Measurements from ENCODE around the gene GTPBP3.

The GTPBP3 gene

DNA sequence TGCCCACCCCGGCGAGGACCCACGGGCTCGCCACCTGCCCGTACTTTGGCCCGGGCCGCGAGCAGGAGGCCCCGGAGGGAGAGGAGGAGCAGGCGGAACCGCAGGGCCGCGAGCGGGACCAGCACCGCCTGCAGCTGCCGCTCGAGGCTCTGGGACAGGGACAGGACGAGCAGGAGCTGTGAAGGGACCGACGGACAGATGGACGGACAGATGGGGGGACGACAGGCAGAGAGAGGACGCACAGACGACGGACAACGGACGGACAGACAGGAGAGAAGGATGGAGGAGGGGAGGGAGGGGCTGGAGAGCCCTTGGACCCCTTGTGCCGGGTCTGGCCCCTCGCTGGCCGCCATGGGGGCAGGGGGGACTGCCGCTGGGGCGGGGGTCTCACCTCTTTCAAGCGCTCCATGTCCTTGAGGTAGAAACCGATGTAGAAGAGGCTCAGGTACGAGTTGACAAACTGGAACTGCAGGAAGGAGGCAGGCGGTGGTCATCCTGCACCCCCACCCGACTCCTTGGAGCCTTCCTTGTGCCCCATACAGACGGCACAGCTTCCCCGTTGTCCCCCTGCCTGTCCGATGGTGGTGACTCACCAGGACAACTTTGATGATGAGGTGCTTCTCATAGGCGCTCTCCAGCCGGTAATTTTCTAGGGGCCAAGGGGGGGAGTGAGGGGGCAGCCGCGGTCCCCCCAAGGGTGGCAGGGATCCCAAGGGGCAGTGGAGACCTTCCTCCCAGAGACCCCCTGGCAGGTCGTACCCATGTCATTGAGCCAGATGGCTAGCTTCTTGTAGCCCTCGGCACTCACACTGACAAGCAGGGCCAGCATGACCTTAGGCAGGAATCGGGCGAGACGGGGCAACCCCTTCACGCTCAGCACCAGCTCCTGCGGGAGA, 7.7 kb upstream of the GTPBP3 start:
- no peak overlapping the region for H3K4me3 ChIP-seq (replicated peaks in 1 of 2; ENCODE audit: low read depth in 2 of 2, low read length in 2 of 2)

DNA sequence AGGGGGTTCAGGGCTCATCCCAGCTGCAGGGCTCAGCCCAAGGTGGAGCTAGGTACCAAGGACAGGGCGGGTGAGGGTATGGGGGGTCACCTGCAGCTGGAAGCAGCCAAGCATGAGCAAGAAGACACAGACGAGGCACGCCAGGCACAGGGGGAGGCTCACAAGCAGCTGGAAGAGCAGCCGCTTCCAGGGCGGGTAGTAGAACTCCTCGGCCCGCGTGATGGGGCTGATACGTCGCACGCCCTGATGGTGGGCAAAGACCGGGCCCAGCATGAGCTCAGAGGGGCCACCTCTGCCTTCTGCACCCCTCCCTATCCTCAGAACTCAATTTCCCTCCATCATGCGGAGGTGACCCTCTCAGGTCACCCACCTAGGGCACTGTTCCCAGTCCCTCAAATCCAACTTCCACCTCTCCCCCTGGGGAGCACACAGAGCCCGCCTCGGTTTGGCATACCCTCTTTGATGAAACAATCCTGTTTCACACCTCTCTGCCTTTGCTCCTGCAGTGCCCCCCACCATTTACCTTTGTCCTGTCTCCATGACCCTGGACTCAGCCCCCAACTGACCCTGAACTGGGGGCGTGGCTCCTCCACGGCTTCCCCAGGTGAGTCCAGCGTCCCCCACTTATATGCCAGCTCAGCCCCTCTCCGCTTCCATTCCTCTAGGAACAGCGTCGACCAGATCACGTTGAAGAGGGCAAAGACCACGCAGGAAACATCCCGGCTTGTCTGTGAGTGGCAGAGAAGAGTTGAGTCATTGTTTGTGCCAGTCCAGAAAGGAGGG, 6.9 kb upstream of the GTPBP3 start:
- TF ChIP-seq, protein P1, sequence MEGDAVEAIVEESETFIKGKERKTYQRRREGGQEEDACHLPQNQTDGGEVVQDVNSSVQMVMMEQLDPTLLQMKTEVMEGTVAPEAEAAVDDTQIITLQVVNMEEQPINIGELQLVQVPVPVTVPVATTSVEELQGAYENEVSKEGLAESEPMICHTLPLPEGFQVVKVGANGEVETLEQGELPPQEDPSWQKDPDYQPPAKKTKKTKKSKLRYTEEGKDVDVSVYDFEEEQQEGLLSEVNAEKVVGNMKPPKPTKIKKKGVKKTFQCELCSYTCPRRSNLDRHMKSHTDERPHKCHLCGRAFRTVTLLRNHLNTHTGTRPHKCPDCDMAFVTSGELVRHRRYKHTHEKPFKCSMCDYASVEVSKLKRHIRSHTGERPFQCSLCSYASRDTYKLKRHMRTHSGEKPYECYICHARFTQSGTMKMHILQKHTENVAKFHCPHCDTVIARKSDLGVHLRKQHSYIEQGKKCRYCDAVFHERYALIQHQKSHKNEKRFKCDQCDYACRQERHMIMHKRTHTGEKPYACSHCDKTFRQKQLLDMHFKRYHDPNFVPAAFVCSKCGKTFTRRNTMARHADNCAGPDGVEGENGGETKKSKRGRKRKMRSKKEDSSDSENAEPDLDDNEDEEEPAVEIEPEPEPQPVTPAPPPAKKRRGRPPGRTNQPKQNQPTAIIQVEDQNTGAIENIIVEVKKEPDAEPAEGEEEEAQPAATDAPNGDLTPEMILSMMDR (IDR thresholded peaks at IDR 0.05; ENCODE audit: low read depth, low read length): no peak
- DNase-seq (ENCODE audit: low read depth in 2 of 2): no peak
- no peak overlapping the region for H3K4me3 ChIP-seq (replicated peaks in 1 of 2; ENCODE audit: low read depth in 2 of 2, low read length in 2 of 2)

More for the DNA sequence above, 7.7 kb upstream of the GTPBP3 start:
- TF ChIP-seq, protein P1 (IDR thresholded peaks at IDR 0.05; ENCODE audit: low read depth, low read length): no peak
- DNase-seq (ENCODE audit: low read depth in 2 of 2): no peak

DNA sequence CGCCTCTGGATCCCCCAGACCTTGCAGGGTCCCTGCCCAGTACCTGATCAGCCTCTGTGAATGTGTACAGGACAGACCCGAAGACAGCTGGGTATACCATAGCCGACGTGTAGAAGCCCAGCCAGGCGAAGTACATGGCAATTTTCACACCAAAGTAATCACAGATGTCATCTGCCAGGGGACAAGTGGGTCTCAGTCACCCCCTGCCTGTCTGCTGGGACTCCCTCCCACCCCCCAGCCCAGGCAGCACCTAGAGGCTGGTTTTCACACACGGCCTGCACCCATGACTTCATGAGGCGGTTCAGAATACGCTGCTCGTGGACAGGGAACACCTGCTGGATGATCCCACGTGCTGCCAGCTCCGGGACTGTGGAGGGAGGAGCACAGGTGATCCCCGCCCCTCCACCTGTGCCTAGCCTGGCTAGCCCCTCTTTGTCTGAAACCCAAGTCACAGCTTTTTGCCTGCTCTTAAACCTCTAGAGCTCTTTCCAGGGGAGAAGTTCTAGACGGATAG, 6.3 kb upstream of the GTPBP3 start:
- DNase-seq (ENCODE audit: low read depth in 2 of 2): no peak
- TF ChIP-seq, protein P1 (IDR thresholded peaks at IDR 0.05; ENCODE audit: low read depth, low read length): no peak
- H3K4me3 ChIP-seq (replicated peaks in 1 of 2; ENCODE audit: low read depth in 2 of 2, low read length in 2 of 2): no peak overlapping the region

DNA sequence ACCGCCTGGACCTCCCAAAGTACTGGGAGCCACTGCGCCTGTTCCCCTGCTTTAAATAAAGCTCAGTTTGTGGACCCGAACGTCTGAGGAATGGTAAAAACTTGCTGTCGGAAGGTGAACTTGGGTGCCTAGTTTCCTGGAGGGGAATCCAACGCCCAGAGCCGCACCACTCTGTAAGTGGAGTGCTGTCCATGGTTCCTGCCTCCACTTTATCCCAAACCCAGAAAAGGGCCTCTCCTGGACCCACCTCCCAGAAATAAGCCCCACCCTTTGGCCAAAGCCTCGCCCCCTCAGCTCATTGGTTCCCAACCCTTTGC, 5.0 kb upstream of the GTPBP3 start:
- TF ChIP-seq, protein P1 (IDR thresholded peaks at IDR 0.05; ENCODE audit: low read depth, low read length): no peak
- DNase-seq (ENCODE audit: low read depth in 2 of 2): no peak
- H3K4me3 ChIP-seq (replicated peaks in 1 of 2; ENCODE audit: low read depth in 2 of 2, low read length in 2 of 2): no peak overlapping the region

DNA sequence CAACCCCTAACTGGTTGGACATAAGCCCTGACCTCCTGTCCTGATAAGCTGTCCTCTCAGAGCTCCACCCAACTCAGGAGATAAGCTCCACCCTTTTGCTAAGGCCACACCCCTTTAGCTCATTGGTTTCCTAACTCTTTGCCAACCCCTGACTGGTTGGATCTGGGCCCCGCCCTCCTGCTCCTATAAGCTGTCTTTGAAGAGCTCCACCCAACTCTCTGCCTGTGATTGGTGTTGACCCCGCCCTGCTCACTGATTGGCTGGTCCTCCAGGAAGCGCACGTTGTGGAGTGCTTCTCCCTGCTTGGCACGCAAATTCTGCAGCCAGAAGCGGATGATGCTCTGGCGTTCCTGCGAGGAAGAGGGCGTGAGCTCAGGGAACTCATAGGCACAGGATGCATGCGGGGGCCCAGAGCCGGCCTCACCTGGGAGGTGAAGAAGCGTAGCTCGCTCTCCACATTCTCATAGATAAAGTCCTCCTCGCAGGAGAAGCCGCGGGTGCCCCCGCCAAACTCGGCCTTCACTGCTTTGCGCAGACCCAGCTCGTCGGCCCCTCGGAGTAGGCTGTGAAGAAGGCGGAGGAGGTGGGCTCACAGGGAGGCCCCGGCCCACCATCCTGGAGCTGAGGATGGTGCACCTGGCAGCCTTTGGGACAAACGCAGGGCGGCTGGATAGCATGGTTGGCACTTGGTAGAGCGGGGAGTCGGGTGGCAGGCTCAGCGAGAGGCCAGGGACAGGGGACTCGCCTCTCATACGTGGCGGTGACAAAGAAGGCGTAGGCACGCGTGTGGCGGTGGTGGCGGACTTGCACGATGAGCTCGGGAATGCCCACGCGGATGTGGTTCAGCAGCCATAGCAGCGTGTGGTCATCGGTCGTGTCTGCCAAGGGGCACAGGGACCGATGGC, 4.4 kb upstream of the GTPBP3 start:
- H3K4me3 ChIP-seq (replicated peaks in 1 of 2; ENCODE audit: low read depth in 2 of 2, low read length in 2 of 2): no peak overlapping the region
- peak; percentile 56 to 59 for DNase-seq (ENCODE audit: low read depth in 2 of 2)
- TF ChIP-seq, protein P1 (IDR thresholded peaks at IDR 0.05; ENCODE audit: low read depth, low read length): no peak
